HG02840 (cell line): ENCODE data around the gene ARHGAP10.
"Not testable (repeated sequence)": the region's sequence is repeated elsewhere in the genome, so short reads cannot be mapped to it uniquely, and the experiment has no call there.

Source experiments
- ATAC-seq: cut with Tn5 transposase; IDR thresholded peaks from one replicate; pipeline ENCODE4 v1.9.1; 2021; ENCODE audit warnings: mild to moderate bottlenecking, moderate library complexity, moderate number of reproducible peaks; ENCODE audit not compliant: unreplicated experiment, low FRiP score

ARHGAP10 gene

GRCh38 chr4:147880511-147880910 is 148.6 kb downstream of the ARHGAP10 start:
- no peak for ATAC-seq

GRCh38 chr4:147884536-147884935 is 152.6 kb downstream of the ARHGAP10 start:
- no peak for ATAC-seq

- not testable (repeated sequence) for ATAC-seq
Measured at GRCh38 chr4:147885216-147885615, 153.3 kb downstream of the ARHGAP10 start.

- no peak for ATAC-seq
Measured at GRCh38 chr4:147891476-147892115, 159.7 kb downstream of the ARHGAP10 start.

- ATAC-seq, result no peak
Measured at GRCh38 chr4:147899512-147899911, 167.6 kb downstream of the ARHGAP10 start.

- no peak for ATAC-seq
Measured at GRCh38 chr4:147901388-147901787, 169.5 kb downstream of the ARHGAP10 start.

GRCh38 chr4:147901916-147902315 is 170.0 kb downstream of the ARHGAP10 start:
- ATAC-seq, result no peak

GRCh38 chr4:147909225-147909624 is 177.3 kb downstream of the ARHGAP10 start:
- ATAC-seq, result no peak

GRCh38 chr4:147910315-147910714 is 178.4 kb downstream of the ARHGAP10 start:
- ATAC-seq, result no peak

GRCh38 chr4:147912106-147912505 is 180.2 kb downstream of the ARHGAP10 start:
- not testable (repeated sequence) for ATAC-seq

- ATAC-seq, result peak; percentile 53
Measured at GRCh38 chr4:147913137-147913536, 181.2 kb downstream of the ARHGAP10 start.

GRCh38 chr4:147916351-147916750 is 184.5 kb downstream of the ARHGAP10 start:
- no peak for ATAC-seq

- ATAC-seq, result no peak
Measured at GRCh38 chr4:147923381-147923780, 191.5 kb downstream of the ARHGAP10 start.

- no peak for ATAC-seq
Measured at GRCh38 chr4:147923854-147924253, 192.0 kb downstream of the ARHGAP10 start.

GRCh38 chr4:147924604-147925412 is 192.9 kb downstream of the ARHGAP10 start:
- no peak for ATAC-seq

- no peak for ATAC-seq
Measured at GRCh38 chr4:147927377-147928137, 195.7 kb downstream of the ARHGAP10 start.

GRCh38 chr4:147928400-147928799 is 196.5 kb downstream of the ARHGAP10 start:
- no peak for ATAC-seq

- no peak for ATAC-seq
Measured at GRCh38 chr4:147929746-147930145, 197.9 kb downstream of the ARHGAP10 start.

- ATAC-seq, result no peak
Measured at GRCh38 chr4:147933316-147933715, 201.4 kb downstream of the ARHGAP10 start.

- ATAC-seq, result no peak
Measured at GRCh38 chr4:147933779-147934178, 201.9 kb downstream of the ARHGAP10 start.

- ATAC-seq, result no peak
Measured at GRCh38 chr4:147938496-147938895, 206.6 kb downstream of the ARHGAP10 start.
